ENCODE measurements around the gene PARN. TPM values are rescaled to one million over a fixed set of nuclear protein-coding genes. Genes with fewer than 3 reads are reported as not detected.
"Not testable (repeated sequence)": the region's sequence is repeated elsewhere in the genome, so short reads cannot be mapped to it uniquely, and the experiment has no call there.

PARN gene
- total RNA-seq, 1 experiment from 2014 or later: 27.2 TPM

GRCh38 chr16:14544846-14545245 is 85.2 kb downstream of the PARN start:
- in situ Hi-C loops (cut with HindIII; ENCODE audit: low sequenced_read_pairs); DNase-seq (ENCODE audit: low spot score): not testable (repeated sequence)

GRCh38 chr16:14539631-14540030 is 90.4 kb downstream of the PARN start:
- DNase-seq (ENCODE audit: low spot score): no peak
- in situ Hi-C loops (cut with HindIII; ENCODE audit: low sequenced_read_pairs): no loop called here

GRCh38 chr16:14539156-14539555 is 90.9 kb downstream of the PARN start:
- DNase-seq (ENCODE audit: low spot score): no peak
- in situ Hi-C loops (cut with HindIII; ENCODE audit: low sequenced_read_pairs): no loop called here

- no peak for DNase-seq (ENCODE audit: low spot score)
- in situ Hi-C loops (cut with HindIII; ENCODE audit: low sequenced_read_pairs): no loop called here
Observed at GRCh38 chr16:14538604-14539003, 91.5 kb downstream of the PARN start.

- in situ Hi-C loops (cut with HindIII; ENCODE audit: low sequenced_read_pairs): no loop called here
- no peak for DNase-seq (ENCODE audit: low spot score)
Observed at GRCh38 chr16:14531613-14532012, 98.4 kb downstream of the PARN start.

- in situ Hi-C loops (cut with HindIII; ENCODE audit: low sequenced_read_pairs): no loop called here
Observed at GRCh38 chr16:14531101-14531500, 99.0 kb downstream of the PARN start.

GRCh38 chr16:14530046-14530445 is 100.0 kb downstream of the PARN start:
- in situ Hi-C loops (cut with HindIII; ENCODE audit: low sequenced_read_pairs): no loop called here
- DNase-seq (ENCODE audit: low spot score): no peak

More at GRCh38 chr16:14531101-14531500, 99.0 kb downstream of the PARN start:
- no peak for DNase-seq (ENCODE audit: low spot score)

- DNase-seq (ENCODE audit: low spot score): peak; percentile 73
- in situ Hi-C loops (cut with HindIII; ENCODE audit: low sequenced_read_pairs): no loop called here
Observed at GRCh38 chr16:14529010-14529669, 100.9 kb downstream of the PARN start.

GRCh38 chr16:14528306-14528705 is 101.8 kb downstream of the PARN start:
- no peak for DNase-seq (ENCODE audit: low spot score)
- in situ Hi-C loops (cut with HindIII; ENCODE audit: low sequenced_read_pairs): no loop called here

- in situ Hi-C loops (cut with HindIII; ENCODE audit: low sequenced_read_pairs): no loop called here
- DNase-seq (ENCODE audit: low spot score): no peak
Observed at GRCh38 chr16:14527411-14528044, 102.5 kb downstream of the PARN start.

- in situ Hi-C loops (cut with HindIII; ENCODE audit: low sequenced_read_pairs): no loop called here
Observed at GRCh38 chr16:14525596-14525995, 104.5 kb downstream of the PARN start.

GRCh38 chr16:14524979-14525378 is 105.1 kb downstream of the PARN start:
- DNase-seq (ENCODE audit: low spot score): no peak
- in situ Hi-C loops (cut with HindIII; ENCODE audit: low sequenced_read_pairs): no loop called here

More at GRCh38 chr16:14525596-14525995, 104.5 kb downstream of the PARN start:
- no peak for DNase-seq (ENCODE audit: low spot score)

- no peak for DNase-seq (ENCODE audit: low spot score)
- in situ Hi-C loops (cut with HindIII; ENCODE audit: low sequenced_read_pairs): no loop called here
Observed at GRCh38 chr16:14523632-14524031, 106.4 kb downstream of the PARN start.

- no peak for DNase-seq (ENCODE audit: low spot score)
- in situ Hi-C loops (cut with HindIII; ENCODE audit: low sequenced_read_pairs): no loop called here
Observed at GRCh38 chr16:14522671-14523070, 107.4 kb downstream of the PARN start.

- in situ Hi-C loops (cut with HindIII; ENCODE audit: low sequenced_read_pairs): no loop called here
- DNase-seq (ENCODE audit: low spot score): no peak
Observed at GRCh38 chr16:14520753-14521152, 109.3 kb downstream of the PARN start.

GRCh38 chr16:14514967-14515366 is 115.1 kb downstream of the PARN start:
- DNase-seq (ENCODE audit: low spot score): no peak
- in situ Hi-C loops (cut with HindIII; ENCODE audit: low sequenced_read_pairs): no loop called here

- in situ Hi-C loops (cut with HindIII; ENCODE audit: low sequenced_read_pairs): no loop called here
Observed at GRCh38 chr16:14513389-14514107, 116.5 kb downstream of the PARN start.

GRCh38 chr16:14511800-14512135 is 118.3 kb downstream of the PARN start:
- in situ Hi-C loops (cut with HindIII; ENCODE audit: low sequenced_read_pairs): no loop called here
- DNase-seq (ENCODE audit: low spot score): no peak

More at GRCh38 chr16:14513389-14514107, 116.5 kb downstream of the PARN start:
- peak; percentile 10 for DNase-seq (ENCODE audit: low spot score)

GRCh38 chr16:14510939-14511799 is 118.9 kb downstream of the PARN start:
- in situ Hi-C loops (cut with HindIII; ENCODE audit: low sequenced_read_pairs): no loop called here
- no peak for DNase-seq (ENCODE audit: low spot score)

- in situ Hi-C loops (cut with HindIII; ENCODE audit: low sequenced_read_pairs): no loop called here
Observed at GRCh38 chr16:14510581-14510938, 119.5 kb downstream of the PARN start.

More at GRCh38 chr16:14510581-14510938, 119.5 kb downstream of the PARN start:
- DNase-seq (ENCODE audit: low spot score): no peak

Measured in G401 (cell line).